Neural cell (in vitro differentiated cells): ENCODE measurements around the gene INPP5D. TPM values are rescaled to one million over a fixed set of nuclear protein-coding genes. Genes with fewer than 3 reads are reported as not detected.

Source experiments
- H2AFZ ChIP-seq: fragments of 200-600, 300-800 bp; sonication (generic), shearing (Covaris generic); 2 replicates; pipeline ENCODE4 v1.6.0; 2014; ENCODE audit warnings: low read depth, mild to moderate bottlenecking, antibody characterized with exemption, low read length, moderate library complexity
- H3F3A ChIP-seq: fragments of 200-600 bp; shearing (Covaris generic); 2 replicates; pipeline ENCODE4 v1.6.1; 2016; ENCODE audit warnings: mild to moderate bottlenecking, moderate library complexity, mixed read lengths, antibody characterized with exemption, low read length; ENCODE audit not compliant: insufficient read depth, poor library complexity, severe bottlenecking
- H3K27ac ChIP-seq: fragments of 200-600, 300-800 bp; sonication (generic), shearing (Covaris generic); 2 replicates; pipeline ENCODE4 v1.5.1; 2014; ENCODE audit warnings: mild to moderate bottlenecking, low read length, moderate library complexity
- H3K27me3 ChIP-seq: fragments of 300-800, 200-600 bp; sonication (generic), shearing (Covaris generic); 2 replicates; pipeline ENCODE4 v1.6.0; 2014; ENCODE audit warnings: mild to moderate bottlenecking, low read depth, low read length, moderate library complexity; ENCODE audit not compliant: insufficient read depth
- H3K36me3 ChIP-seq: fragments of 300-800, 200-600 bp; sonication (generic), shearing (Covaris generic); 2 replicates; pipeline ENCODE4 v1.5.1; 2014; ENCODE audit warnings: mild to moderate bottlenecking, antibody characterized with exemption, low read length, moderate library complexity; ENCODE audit not compliant: insufficient read depth
- H3K4me2 ChIP-seq: fragments of 300-800, 200-600 bp; sonication (generic), shearing (Covaris generic); 2 replicates; pipeline ENCODE4 v1.6.0; 2014; ENCODE audit warnings: mild to moderate bottlenecking, low read length
- H3K4me3 ChIP-seq: fragments of 300-800, 200-600 bp; sonication (generic), shearing (Covaris generic); 2 replicates; pipeline ENCODE4 v1.5.1; 2014; ENCODE audit warnings: mild to moderate bottlenecking, low read length, moderate library complexity
- H3K79me2 ChIP-seq: fragments of 200-600 bp; shearing (Covaris generic); replicated peaks from 2 replicates; pipeline ENCODE4 v1.6.0; 2014; ENCODE audit warnings: mild to moderate bottlenecking, low read length, moderate library complexity; ENCODE audit not compliant: insufficient read depth
- H3K9ac ChIP-seq: fragments of 300-800, 200-600 bp; sonication (generic), shearing (Covaris generic); 2 replicates; pipeline ENCODE4 v1.6.1; 2016; ENCODE audit warnings: mild to moderate bottlenecking, low read length, mixed read lengths
- H3K9me2 ChIP-seq: fragments of 200-600 bp; shearing (Covaris generic); 2 replicates; pipeline ENCODE4 v1.6.1; 2016; ENCODE audit warnings: mild to moderate bottlenecking, low read length, mixed read lengths; ENCODE audit not compliant: insufficient read depth
- H3K9me3 ChIP-seq: fragments of 200-600, 300-800 bp; sonication (generic), shearing (Covaris generic); 2 replicates; pipeline ENCODE4 v1.6.1; 2016; ENCODE audit warnings: mild to moderate bottlenecking, mixed run types, low read length, moderate library complexity, mixed read lengths
- H4K20me1 ChIP-seq: fragments of 200-600 bp; shearing (Covaris generic); 2 replicates; pipeline ENCODE4 v1.6.1; 2016; ENCODE audit warnings: mild to moderate bottlenecking, mixed run types; ENCODE audit not compliant: insufficient read depth
- EP300 ChIP-seq: fragments of 450-650 bp; conservative IDR thresholded peaks from 2 replicates; pipeline ENCODE4 v1.6.1; 2014; ENCODE audit warnings: antibody characterized with exemption, mild to moderate bottlenecking, moderate library complexity; ENCODE audit not compliant: poor library complexity, severe bottlenecking
- EZH2 ChIP-seq: fragments of 200-600, 300-800 bp; shearing (Covaris generic), sonication (generic); IDR thresholded peaks from 2 replicates; pipeline ENCODE4 v1.6.1; 2014; ENCODE audit warnings: antibody characterized with exemption, low read length, borderline replicate concordance, mild to moderate bottlenecking; ENCODE audit not compliant: insufficient read depth, poor library complexity, severe bottlenecking
- MXI1 ChIP-seq: fragments of 450-650 bp; conservative IDR thresholded peaks from 2 replicates; pipeline ENCODE4 v1.6.1; 2014; ENCODE audit warnings: antibody characterized with exemption, mild to moderate bottlenecking; ENCODE audit not compliant: poor library complexity, severe bottlenecking
- POLR2AphosphoS5 ChIP-seq: IDR thresholded peaks from 2 replicates; pipeline ENCODE4 v1.6.1; 2012
- RAD21 ChIP-seq: fragments of 450-650 bp; conservative IDR thresholded peaks from 2 replicates; pipeline ENCODE4 v1.6.1; 2014; ENCODE audit warnings: antibody characterized with exemption, mild to moderate bottlenecking, moderate library complexity
- SMC3 ChIP-seq: fragments of 450-650 bp; conservative IDR thresholded peaks from 2 replicates; pipeline ENCODE4 v1.6.1; 2014; ENCODE audit warnings: antibody characterized with exemption, mild to moderate bottlenecking, moderate library complexity; ENCODE audit not compliant: poor library complexity
- TAF1 ChIP-seq: IDR thresholded peaks from 2 replicates; pipeline ENCODE4 v1.6.1; 2012; ENCODE audit warnings: low read depth
- polyA plus RNA-seq: library from polyadenylated mRNA; depleted of rRNA; stranded (reverse); fragments of >200 nt; gene quantifications from 2 replicates; pipeline ENCODE4 v1.2.3, GENCODE V29; 2014
- TF ChIP-seq, protein P1 (sequence below): fragments of 450-650 bp; IDR thresholded peaks from 2 replicates; pipeline ENCODE4 v1.5.1; 2014; ENCODE audit warnings: antibody characterized with exemption, mild to moderate bottlenecking, moderate library complexity; ENCODE audit not compliant: poor library complexity, severe bottlenecking
- TF ChIP-seq, protein P2 (sequence below): IDR thresholded peaks from 2 replicates; pipeline ENCODE4 v1.6.1; 2012; ENCODE audit warnings: borderline replicate concordance

INPP5D gene
- polyA plus RNA-seq, 1 donor from 2014 or later = not detected

DNA sequence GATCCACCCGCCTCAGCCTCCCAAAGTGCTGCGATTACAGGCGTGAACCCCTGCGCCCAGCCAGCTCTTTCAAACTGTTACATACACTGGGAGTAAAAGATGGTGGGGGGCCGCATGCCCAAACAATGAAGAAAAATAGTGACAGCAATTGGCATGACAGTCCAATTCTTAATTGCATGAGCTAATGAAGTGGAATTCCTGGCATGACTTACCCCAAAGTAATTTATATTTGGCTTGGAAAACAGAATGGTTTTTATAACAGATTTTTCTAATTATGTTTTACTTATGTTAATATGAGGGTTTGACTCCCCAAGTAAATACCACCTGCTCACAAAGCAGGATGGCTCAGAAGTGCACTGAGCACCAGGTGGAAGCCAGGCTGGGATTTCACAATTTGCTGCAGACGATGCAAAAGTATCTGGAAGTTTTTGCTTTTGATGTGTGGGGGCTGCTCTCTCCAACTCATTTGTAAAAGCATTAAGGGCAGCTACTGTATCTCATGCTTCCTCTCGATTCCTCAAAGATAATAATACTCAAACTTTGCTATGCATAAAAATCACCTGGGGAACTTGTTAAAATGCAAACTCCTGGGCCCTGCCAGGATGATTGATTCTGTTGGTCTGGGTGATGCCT, 167.3 kb downstream of the INPP5D start:
- no peaks in the 10 kb centered on the region for H3K79me2 ChIP-seq
- H4K20me1 ChIP-seq = no peaks in the 10 kb centered on the region
- H3K27ac ChIP-seq = no peak overlapping the region
- no peak overlapping the region for H3K9ac ChIP-seq
- H2AFZ ChIP-seq = no peak overlapping the region
- H3K4me3 ChIP-seq = no peak overlapping the region
- H3K9me3 ChIP-seq = no peaks in the 10 kb centered on the region
- H3K36me3 ChIP-seq = no peaks in the 10 kb centered on the region
- H3K4me2 ChIP-seq = no peak overlapping the region
- no peaks in the 10 kb centered on the region for H3F3A ChIP-seq
- no peaks in the 10 kb centered on the region for H3K9me2 ChIP-seq
- TF ChIP-seq RAD21 = no peak
- TF ChIP-seq EZH2 = no peak
- TF ChIP-seq EP300 = no peak
- no peak for TF ChIP-seq TAF1
- TF ChIP-seq, protein P1, sequence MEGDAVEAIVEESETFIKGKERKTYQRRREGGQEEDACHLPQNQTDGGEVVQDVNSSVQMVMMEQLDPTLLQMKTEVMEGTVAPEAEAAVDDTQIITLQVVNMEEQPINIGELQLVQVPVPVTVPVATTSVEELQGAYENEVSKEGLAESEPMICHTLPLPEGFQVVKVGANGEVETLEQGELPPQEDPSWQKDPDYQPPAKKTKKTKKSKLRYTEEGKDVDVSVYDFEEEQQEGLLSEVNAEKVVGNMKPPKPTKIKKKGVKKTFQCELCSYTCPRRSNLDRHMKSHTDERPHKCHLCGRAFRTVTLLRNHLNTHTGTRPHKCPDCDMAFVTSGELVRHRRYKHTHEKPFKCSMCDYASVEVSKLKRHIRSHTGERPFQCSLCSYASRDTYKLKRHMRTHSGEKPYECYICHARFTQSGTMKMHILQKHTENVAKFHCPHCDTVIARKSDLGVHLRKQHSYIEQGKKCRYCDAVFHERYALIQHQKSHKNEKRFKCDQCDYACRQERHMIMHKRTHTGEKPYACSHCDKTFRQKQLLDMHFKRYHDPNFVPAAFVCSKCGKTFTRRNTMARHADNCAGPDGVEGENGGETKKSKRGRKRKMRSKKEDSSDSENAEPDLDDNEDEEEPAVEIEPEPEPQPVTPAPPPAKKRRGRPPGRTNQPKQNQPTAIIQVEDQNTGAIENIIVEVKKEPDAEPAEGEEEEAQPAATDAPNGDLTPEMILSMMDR = no peak
- TF ChIP-seq POLR2AphosphoS5 = no peak
- TF ChIP-seq SMC3 = no peak
- TF ChIP-seq MXI1 = no peak
- TF ChIP-seq, protein P2, sequence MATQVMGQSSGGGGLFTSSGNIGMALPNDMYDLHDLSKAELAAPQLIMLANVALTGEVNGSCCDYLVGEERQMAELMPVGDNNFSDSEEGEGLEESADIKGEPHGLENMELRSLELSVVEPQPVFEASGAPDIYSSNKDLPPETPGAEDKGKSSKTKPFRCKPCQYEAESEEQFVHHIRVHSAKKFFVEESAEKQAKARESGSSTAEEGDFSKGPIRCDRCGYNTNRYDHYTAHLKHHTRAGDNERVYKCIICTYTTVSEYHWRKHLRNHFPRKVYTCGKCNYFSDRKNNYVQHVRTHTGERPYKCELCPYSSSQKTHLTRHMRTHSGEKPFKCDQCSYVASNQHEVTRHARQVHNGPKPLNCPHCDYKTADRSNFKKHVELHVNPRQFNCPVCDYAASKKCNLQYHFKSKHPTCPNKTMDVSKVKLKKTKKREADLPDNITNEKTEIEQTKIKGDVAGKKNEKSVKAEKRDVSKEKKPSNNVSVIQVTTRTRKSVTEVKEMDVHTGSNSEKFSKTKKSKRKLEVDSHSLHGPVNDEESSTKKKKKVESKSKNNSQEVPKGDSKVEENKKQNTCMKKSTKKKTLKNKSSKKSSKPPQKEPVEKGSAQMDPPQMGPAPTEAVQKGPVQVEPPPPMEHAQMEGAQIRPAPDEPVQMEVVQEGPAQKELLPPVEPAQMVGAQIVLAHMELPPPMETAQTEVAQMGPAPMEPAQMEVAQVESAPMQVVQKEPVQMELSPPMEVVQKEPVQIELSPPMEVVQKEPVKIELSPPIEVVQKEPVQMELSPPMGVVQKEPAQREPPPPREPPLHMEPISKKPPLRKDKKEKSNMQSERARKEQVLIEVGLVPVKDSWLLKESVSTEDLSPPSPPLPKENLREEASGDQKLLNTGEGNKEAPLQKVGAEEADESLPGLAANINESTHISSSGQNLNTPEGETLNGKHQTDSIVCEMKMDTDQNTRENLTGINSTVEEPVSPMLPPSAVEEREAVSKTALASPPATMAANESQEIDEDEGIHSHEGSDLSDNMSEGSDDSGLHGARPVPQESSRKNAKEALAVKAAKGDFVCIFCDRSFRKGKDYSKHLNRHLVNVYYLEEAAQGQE = no peak
- H3K27me3 ChIP-seq = no peaks in the 10 kb centered on the region

DNA sequence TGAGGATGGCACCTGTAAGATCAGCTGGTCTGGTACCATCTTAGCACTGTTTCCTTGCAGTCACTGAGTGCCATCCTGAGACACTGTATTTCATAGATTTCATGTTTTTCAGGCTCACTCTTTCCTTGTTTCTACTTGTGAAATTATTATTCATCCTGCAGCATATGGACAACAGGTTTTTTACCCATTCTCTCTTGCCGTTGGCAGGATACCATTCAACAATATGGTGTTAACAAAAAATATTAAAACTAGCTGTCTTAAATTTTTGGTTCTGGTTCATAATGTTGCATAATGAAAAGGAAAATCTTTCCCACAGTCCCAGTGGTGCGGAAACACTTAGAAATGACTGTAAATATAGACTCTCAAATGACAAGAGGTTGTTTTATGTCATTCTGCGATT, 168.2 kb downstream of the INPP5D start:
- H3K27me3 ChIP-seq = no peaks in the 10 kb centered on the region
- no peaks in the 10 kb centered on the region for H3K9me3 ChIP-seq
- H3K4me3 ChIP-seq = no peak overlapping the region
- no peak overlapping the region for H3K9ac ChIP-seq
- no peaks in the 10 kb centered on the region for H3K36me3 ChIP-seq
- H3F3A ChIP-seq = no peaks in the 10 kb centered on the region
- no peak overlapping the region for H3K4me2 ChIP-seq
- no peaks in the 10 kb centered on the region for H3K9me2 ChIP-seq
- no peak overlapping the region for H3K27ac ChIP-seq
- TF ChIP-seq EZH2 = no peak
- H2AFZ ChIP-seq = no peak overlapping the region
- H4K20me1 ChIP-seq = no peaks in the 10 kb centered on the region
- H3K79me2 ChIP-seq = no peaks in the 10 kb centered on the region
